ENCODE measurements around the gene MAGEA3.
"Not testable (repeated sequence)": the region's sequence is repeated elsewhere in the genome, so short reads cannot be mapped to it uniquely, and the experiment has no call there.

DNA sequence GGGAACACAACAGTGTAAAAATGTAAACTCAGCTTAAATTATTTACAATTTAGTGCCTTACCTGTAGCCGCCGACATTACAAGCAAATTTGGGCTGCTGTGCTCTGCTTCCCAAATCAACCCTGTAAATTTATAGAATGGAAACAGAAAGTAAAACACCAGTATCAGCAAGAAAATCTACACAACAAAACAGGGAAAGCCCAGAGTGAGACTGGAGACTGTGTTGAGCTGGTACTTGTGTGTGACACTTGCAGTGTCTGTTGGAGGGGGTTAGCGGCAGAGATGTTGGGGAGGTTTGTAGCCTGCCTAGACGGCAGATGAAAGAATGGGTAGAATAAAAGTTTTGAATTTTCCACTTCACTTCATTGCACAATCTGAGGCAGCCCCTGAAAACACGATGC is 14.6 kb downstream of the MAGEA3 start:
- TF ChIP-seq, protein P1, sequence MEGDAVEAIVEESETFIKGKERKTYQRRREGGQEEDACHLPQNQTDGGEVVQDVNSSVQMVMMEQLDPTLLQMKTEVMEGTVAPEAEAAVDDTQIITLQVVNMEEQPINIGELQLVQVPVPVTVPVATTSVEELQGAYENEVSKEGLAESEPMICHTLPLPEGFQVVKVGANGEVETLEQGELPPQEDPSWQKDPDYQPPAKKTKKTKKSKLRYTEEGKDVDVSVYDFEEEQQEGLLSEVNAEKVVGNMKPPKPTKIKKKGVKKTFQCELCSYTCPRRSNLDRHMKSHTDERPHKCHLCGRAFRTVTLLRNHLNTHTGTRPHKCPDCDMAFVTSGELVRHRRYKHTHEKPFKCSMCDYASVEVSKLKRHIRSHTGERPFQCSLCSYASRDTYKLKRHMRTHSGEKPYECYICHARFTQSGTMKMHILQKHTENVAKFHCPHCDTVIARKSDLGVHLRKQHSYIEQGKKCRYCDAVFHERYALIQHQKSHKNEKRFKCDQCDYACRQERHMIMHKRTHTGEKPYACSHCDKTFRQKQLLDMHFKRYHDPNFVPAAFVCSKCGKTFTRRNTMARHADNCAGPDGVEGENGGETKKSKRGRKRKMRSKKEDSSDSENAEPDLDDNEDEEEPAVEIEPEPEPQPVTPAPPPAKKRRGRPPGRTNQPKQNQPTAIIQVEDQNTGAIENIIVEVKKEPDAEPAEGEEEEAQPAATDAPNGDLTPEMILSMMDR (IDR thresholded peaks at IDR 0.05) = not testable (repeated sequence)
- TF ChIP-seq POLR2AphosphoS5, POLR2A (IDR thresholded peaks at IDR 0.05): not testable (repeated sequence)

All from suprapubic skin (tissue), 4 donors.